H1 (cell line): ENCODE measurements around the gene NRXN3. TPM values are rescaled to one million over a fixed set of nuclear protein-coding genes. Genes with fewer than 3 reads are reported as not detected.

ENCODE experiments used
- CEBPB ChIP-seq: IDR thresholded peaks from 2 replicates; pipeline ENCODE4 v1.6.1; 2012; ENCODE audit warnings: low read depth, low read length
- CHD1 ChIP-seq: IDR thresholded peaks from 2 replicates; pipeline ENCODE4 v1.6.1; 2012; ENCODE audit warnings: low read depth, low read length, improper control_type of control experiment
- EGR1 ChIP-seq: IDR thresholded peaks from 2 replicates; pipeline ENCODE4 v1.6.1; 2011; ENCODE audit warnings: low read depth, low read length, borderline replicate concordance
- FOSL1 ChIP-seq: IDR thresholded peaks from 2 replicates; pipeline ENCODE4 v1.6.1; 2011; ENCODE audit warnings: mild to moderate bottlenecking, low read depth, low read length, moderate library complexity; ENCODE audit not compliant: insufficient read depth
- SP1 ChIP-seq: IDR thresholded peaks from 2 replicates; pipeline ENCODE4 v1.6.1; 2011; ENCODE audit warnings: low read depth, low read length
- TBP ChIP-seq: IDR thresholded peaks from 2 replicates; pipeline ENCODE4 v1.6.1; 2011; ENCODE audit warnings: low read depth, low read length, improper control_type of control experiment
- TCF12 ChIP-seq: IDR thresholded peaks from 2 replicates; pipeline ENCODE4 v1.6.1; 2011; ENCODE audit warnings: low read depth, mild to moderate bottlenecking, low read length
- polyA plus RNA-seq, 7 experiments: library from polyadenylated mRNA; depleted of rRNA in 3 of 7; stranded (reverse) in 5 of 7; unstranded in 2 of 7; fragments of >200 nt in 5 of 7; fragments of 200-250 nt in 2 of 7; gene quantifications; 1 replicate in 5 of 7; 2 replicates in 1 of 7; 4 replicates in 1 of 7; pipeline versions ENCODE4 v1.2.1 to v1.2.3, GENCODE V29; 2011 to 2013; ENCODE audit warnings: missing spikeins in 2 of 7, mixed read lengths in 2 of 7
- total RNA-seq: library from RNA; stranded (reverse); fragmentation: NEBNext Ultra II Directional; extraction: Animal tissue kit (Norgen Biotek cat#: 25700); gene quantifications from 2 replicates; pipeline ENCODE4 v1.2.1, GENCODE V29; 2021
- TF ChIP-seq, protein P1 (sequence below): IDR thresholded peaks from 2 replicates; pipeline ENCODE4 v1.6.1; 2012; ENCODE audit warnings: inconsistent platforms

NRXN3 gene
- total and polyA plus RNA-seq, 2 of the 8 experiments (the other 6 are each of a cell fraction or from before 2014, with no cell fraction given), result 2.6 to 4.1 TPM

DNA sequence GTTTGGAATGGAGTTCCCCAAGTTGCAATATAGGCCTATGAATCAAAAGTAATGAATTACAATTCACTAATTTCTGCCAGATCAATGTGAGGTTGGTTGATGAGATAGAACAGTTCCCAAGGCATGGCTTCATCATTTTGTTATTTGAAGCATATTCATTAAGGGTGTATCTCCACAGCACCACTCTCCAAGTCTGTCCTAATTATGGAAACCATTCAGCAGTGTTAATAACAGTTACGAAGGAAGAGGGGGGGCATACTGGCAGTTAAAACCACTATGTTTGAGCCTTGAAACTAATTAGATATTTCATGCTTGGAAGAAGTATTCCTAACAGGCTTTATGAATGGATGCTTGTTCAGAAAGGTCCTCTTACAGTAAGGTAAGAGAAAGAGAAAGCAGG, 1520.8 kb downstream of the NRXN3 start (continued):
- TF ChIP-seq, protein P1, sequence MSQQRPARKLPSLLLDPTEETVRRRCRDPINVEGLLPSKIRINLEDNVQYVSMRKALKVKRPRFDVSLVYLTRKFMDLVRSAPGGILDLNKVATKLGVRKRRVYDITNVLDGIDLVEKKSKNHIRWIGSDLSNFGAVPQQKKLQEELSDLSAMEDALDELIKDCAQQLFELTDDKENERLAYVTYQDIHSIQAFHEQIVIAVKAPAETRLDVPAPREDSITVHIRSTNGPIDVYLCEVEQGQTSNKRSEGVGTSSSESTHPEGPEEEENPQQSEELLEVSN, result no peak
- TF ChIP-seq CEBPB (no peak), FOSL1 (no peak), EGR1 (no peak), TCF12 (no peak), TBP (no peak), CHD1 (no peak), SP1 (no peak)
- TF ChIP-seq, all 59 proteins: peak for 0
